Astrocyte (in vitro differentiated cells and primary cell): Measurements from ENCODE around the gene SLC17A6. TPM values are rescaled to one million over a fixed set of nuclear protein-coding genes. Genes with fewer than 3 reads are reported as not detected.

Source experiments
- DNase-seq: peaks from one replicate; pipeline ENCODE4 v3.0.0-alpha.2; 2010; ENCODE audit warnings: low read depth
- FAIRE-seq: peaks from 2 replicates; lab custom pipeline; 2011; peaks lifted over from hg19 to GRCh38; lab: Jason Lieb, UNC
- H2AFZ ChIP-seq: 2 replicates; pipeline ENCODE4 v1.6.0; 2012; ENCODE audit warnings: low read depth, low read length, inconsistent platforms
- H3K27ac ChIP-seq: 2 replicates; pipeline ENCODE4 v1.5.1; 2011; ENCODE audit warnings: low read depth, low read length, inconsistent platforms
- H3K27me3 ChIP-seq: 2 replicates; pipeline ENCODE4 v1.6.0; 2011; ENCODE audit warnings: low read length, inconsistent platforms; ENCODE audit not compliant: insufficient read depth
- H3K36me3 ChIP-seq: 2 replicates; pipeline ENCODE4 v1.5.1; 2011; ENCODE audit warnings: low read length, inconsistent platforms; ENCODE audit not compliant: insufficient read depth
- H3K4me1 ChIP-seq: 2 replicates; pipeline ENCODE4 v1.5.1; 2011; ENCODE audit warnings: low read length, inconsistent platforms; ENCODE audit not compliant: insufficient read depth
- H3K4me2 ChIP-seq: 2 replicates; pipeline ENCODE4 v1.6.0; 2012; ENCODE audit warnings: low read length, inconsistent platforms
- H3K4me3 ChIP-seq: 2 replicates; pipeline ENCODE4 v1.5.1; 2011; ENCODE audit warnings: low read depth, mild to moderate bottlenecking, low read length, inconsistent platforms; ENCODE audit not compliant: insufficient read depth
- H3K79me2 ChIP-seq: 2 replicates; pipeline ENCODE4 v1.6.0; 2012; ENCODE audit warnings: mild to moderate bottlenecking, low read length, inconsistent platforms; ENCODE audit not compliant: insufficient read depth
- H3K9ac ChIP-seq: 2 replicates; pipeline ENCODE4 v1.6.0; 2012; ENCODE audit warnings: mild to moderate bottlenecking, low read length, inconsistent platforms
- H3K9me3 ChIP-seq: 2 replicates; pipeline ENCODE4 v1.5.1; 2012; ENCODE audit warnings: low read depth, mild to moderate bottlenecking, low read length, inconsistent platforms; ENCODE audit not compliant: insufficient read depth
- H4K20me1 ChIP-seq: 2 replicates; pipeline ENCODE4 v1.6.0; 2012; ENCODE audit warnings: low read length, inconsistent platforms; ENCODE audit not compliant: insufficient read depth
- H3K27ac Mint-ChIP-seq: one replicate; pipeline ENCODE4 v1.8.0; 2021; ENCODE audit warnings: mild to moderate bottlenecking, mixed read lengths; ENCODE audit not compliant: unreplicated experiment
- H3K27me3 Mint-ChIP-seq: one replicate; pipeline ENCODE4 v1.8.0; 2021; ENCODE audit warnings: low read depth, mixed read lengths; ENCODE audit not compliant: unreplicated experiment
- H3K36me3 Mint-ChIP-seq: one replicate; pipeline ENCODE4 v1.8.0; 2021; ENCODE audit warnings: low read depth, mixed read lengths; ENCODE audit not compliant: unreplicated experiment
- H3K4me1 Mint-ChIP-seq: one replicate; pipeline ENCODE4 v1.8.0; 2021; ENCODE audit warnings: low read depth, mixed read lengths; ENCODE audit not compliant: unreplicated experiment
- H3K4me3 Mint-ChIP-seq: one replicate; pipeline ENCODE4 v1.8.0; 2021; ENCODE audit warnings: mild to moderate bottlenecking, moderate library complexity, mixed read lengths; ENCODE audit not compliant: unreplicated experiment
- H3K9me3 Mint-ChIP-seq: one replicate; pipeline ENCODE4 v1.8.0; 2021; ENCODE audit warnings: mild to moderate bottlenecking, mixed read lengths; ENCODE audit not compliant: unreplicated experiment
- EZH2 ChIP-seq: IDR thresholded peaks from 2 replicates; pipeline ENCODE4 v1.6.1; 2012; ENCODE audit warnings: mild to moderate bottlenecking, low read length, inconsistent platforms; ENCODE audit not compliant: insufficient read depth
- total RNA-seq: library from RNA; stranded (reverse); gene quantifications from 2 replicates; pipeline ENCODE4 v1.2.1, GENCODE V29; 2021
- TF ChIP-seq, protein P1 (sequence below): IDR thresholded peaks from 2 replicates; pipeline ENCODE4 v1.5.1; 2011; ENCODE audit warnings: low read depth, mild to moderate bottlenecking, inconsistent platforms, low read length, moderate library complexity; ENCODE audit not compliant: insufficient read depth

Gene SLC17A6
- total RNA-seq, 1 donor from 2014 or later, result not detected

DNA sequence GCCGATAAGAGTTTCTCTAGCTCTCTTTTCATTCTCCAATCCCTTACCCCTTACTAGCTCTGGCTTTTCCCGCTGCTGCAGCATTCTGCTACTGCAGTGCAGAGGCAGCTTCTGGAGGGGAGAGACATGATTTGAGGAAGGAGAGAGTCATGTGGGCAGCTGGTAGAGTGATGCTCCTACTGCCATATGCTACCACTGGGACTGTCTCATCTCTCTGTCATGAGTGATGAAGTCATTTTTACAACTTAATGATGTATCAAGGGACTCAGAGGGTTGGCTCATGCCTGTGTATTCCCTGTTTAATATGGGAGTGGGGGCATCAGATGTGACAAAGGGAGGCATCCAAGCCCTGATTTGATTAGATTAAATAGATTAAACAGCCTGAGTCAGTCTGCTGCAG, 11.3 kb downstream of the SLC17A6 start:
- no peaks in the 10 kb centered on the region for H3K4me1 Mint-ChIP-seq
- peaks cover 12% of the 10 kb centered on the region for H3K27me3 Mint-ChIP-seq
- Histone ChIP-seq H3K27me3 (peaks cover 2% of the 10 kb centered on the region), H3K4me3 (no peak overlapping the region), H3K36me3 (no peaks in the 10 kb centered on the region), H3K79me2 (no peaks in the 10 kb centered on the region), H3K9me3 (no peaks in the 10 kb centered on the region), H3K9ac (no peak overlapping the region), H3K27ac (no peak overlapping the region), H3K4me2 (no peak overlapping the region), H4K20me1 (no peaks in the 10 kb centered on the region), H2AFZ (no peak overlapping the region), H3K4me1 (no peaks in the 10 kb centered on the region)
- H3K4me3 Mint-ChIP-seq, result no peak overlapping the region
- FAIRE-seq (no peak), DNase-seq (no peak)
- H3K9me3 Mint-ChIP-seq, result no peaks in the 10 kb centered on the region
- no peaks in the 10 kb centered on the region for H3K36me3 Mint-ChIP-seq
- TF ChIP-seq EZH2, result no peak
- TF ChIP-seq, protein P1, sequence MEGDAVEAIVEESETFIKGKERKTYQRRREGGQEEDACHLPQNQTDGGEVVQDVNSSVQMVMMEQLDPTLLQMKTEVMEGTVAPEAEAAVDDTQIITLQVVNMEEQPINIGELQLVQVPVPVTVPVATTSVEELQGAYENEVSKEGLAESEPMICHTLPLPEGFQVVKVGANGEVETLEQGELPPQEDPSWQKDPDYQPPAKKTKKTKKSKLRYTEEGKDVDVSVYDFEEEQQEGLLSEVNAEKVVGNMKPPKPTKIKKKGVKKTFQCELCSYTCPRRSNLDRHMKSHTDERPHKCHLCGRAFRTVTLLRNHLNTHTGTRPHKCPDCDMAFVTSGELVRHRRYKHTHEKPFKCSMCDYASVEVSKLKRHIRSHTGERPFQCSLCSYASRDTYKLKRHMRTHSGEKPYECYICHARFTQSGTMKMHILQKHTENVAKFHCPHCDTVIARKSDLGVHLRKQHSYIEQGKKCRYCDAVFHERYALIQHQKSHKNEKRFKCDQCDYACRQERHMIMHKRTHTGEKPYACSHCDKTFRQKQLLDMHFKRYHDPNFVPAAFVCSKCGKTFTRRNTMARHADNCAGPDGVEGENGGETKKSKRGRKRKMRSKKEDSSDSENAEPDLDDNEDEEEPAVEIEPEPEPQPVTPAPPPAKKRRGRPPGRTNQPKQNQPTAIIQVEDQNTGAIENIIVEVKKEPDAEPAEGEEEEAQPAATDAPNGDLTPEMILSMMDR, result no peak
- no peak overlapping the region for H3K27ac Mint-ChIP-seq

DNA sequence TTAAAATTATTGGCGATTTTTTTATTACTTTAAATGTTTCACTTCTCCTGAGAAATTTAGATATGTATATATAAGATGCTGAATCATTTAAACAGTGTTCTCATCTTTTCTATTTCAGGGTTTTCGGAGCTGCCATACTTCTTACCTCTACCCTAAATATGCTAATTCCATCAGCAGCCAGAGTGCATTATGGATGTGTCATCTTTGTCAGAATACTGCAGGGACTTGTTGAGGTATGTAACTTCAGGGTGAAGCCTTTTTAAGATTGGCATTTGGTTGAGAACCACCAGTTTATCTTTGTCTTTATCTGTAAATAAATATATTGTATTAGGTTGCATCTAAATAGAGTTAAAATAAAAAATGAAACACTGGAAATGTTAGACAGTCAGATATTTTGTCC, 21.1 kb downstream of the SLC17A6 start:
- FAIRE-seq (no peak), DNase-seq (no peak)
- no peak overlapping the region for H3K4me3 Mint-ChIP-seq
- Histone ChIP-seq H3K27ac (no peak overlapping the region), H4K20me1 (no peaks in the 10 kb centered on the region), H3K79me2 (no peaks in the 10 kb centered on the region), H3K36me3 (no peaks in the 10 kb centered on the region), H3K9me3 (no peaks in the 10 kb centered on the region), H2AFZ (no peak overlapping the region), H3K4me3 (no peak overlapping the region), H3K4me2 (no peak overlapping the region), H3K27me3 (no peaks in the 10 kb centered on the region), H3K9ac (no peak overlapping the region), H3K4me1 (no peaks in the 10 kb centered on the region)
- no peaks in the 10 kb centered on the region for H3K36me3 Mint-ChIP-seq
- no peaks in the 10 kb centered on the region for H3K9me3 Mint-ChIP-seq
- no peaks in the 10 kb centered on the region for H3K27me3 Mint-ChIP-seq
- H3K4me1 Mint-ChIP-seq, result no peaks in the 10 kb centered on the region
- no peak for TF ChIP-seq EZH2
- TF ChIP-seq, protein P1, result no peak
- no peak overlapping the region for H3K27ac Mint-ChIP-seq

DNA sequence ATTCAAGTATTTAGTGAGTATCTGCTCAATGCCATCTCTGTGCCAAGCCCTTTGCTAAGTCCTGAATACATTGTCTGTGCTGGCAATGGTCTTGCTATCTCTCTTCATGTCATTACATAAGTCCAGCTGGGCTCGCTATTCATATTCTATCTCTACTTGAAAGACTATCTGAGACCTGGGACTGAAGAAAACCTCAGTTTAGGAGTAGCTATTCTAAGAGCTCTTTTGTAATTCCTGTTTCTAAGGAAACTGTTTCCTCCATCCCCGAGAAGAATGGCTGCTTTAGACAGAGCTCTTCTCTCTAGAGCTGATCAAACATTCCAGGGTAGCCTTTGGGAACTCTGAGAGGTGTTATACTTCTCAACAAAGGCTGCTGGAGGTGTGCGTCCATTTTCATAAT, 33.0 kb downstream of the SLC17A6 start:
- Mint-ChIP-seq H3K36me3 (no peaks in the 10 kb centered on the region), H3K4me3 (no peak overlapping the region), H3K4me1 (peaks cover 1% of the 10 kb centered on the region), H3K27me3 (no peaks in the 10 kb centered on the region), H3K9me3 (no peaks in the 10 kb centered on the region), H3K27ac (no peak overlapping the region)
- DNase-seq, result no peak
- TF ChIP-seq, protein P1, result no peak
- no peak for TF ChIP-seq EZH2
- Histone ChIP-seq H3K4me2 (no peak overlapping the region), H3K27me3 (no peaks in the 10 kb centered on the region), H3K27ac (no peak overlapping the region), H3K79me2 (no peaks in the 10 kb centered on the region), H2AFZ (no peak overlapping the region), H4K20me1 (no peaks in the 10 kb centered on the region), H3K9me3 (no peaks in the 10 kb centered on the region), H3K36me3 (no peaks in the 10 kb centered on the region), H3K4me1 (no peaks in the 10 kb centered on the region), H3K4me3 (no peak overlapping the region), H3K9ac (no peak overlapping the region)
- no peak for FAIRE-seq
